Mesothelial cell of epicardium (in vitro differentiated cells): ENCODE measurements around the gene ZNRF3. TPM values are rescaled to one million over a fixed set of nuclear protein-coding genes. Genes with fewer than 3 reads are reported as not detected.
"Not testable (repeated sequence)": the region's sequence is repeated elsewhere in the genome, so short reads cannot be mapped to it uniquely, and the experiment has no call there.

Source experiments
- DNase-seq, 2 experiments: peaks; one replicate each; pipeline ENCODE4 v3.0.0; 2021; ENCODE audit warnings: low spot score in 2 of 2; ENCODE audit not compliant: unreplicated experiment in 2 of 2
- H3K27ac Mint-ChIP-seq: 2 replicates; pipeline ENCODE4 v1.8.0; 2021; ENCODE audit warnings: mixed read lengths
- H3K27me3 Mint-ChIP-seq: 2 replicates; pipeline ENCODE4 v1.8.0; 2021; ENCODE audit warnings: low read depth, mixed read lengths
- H3K36me3 Mint-ChIP-seq: 2 replicates; pipeline ENCODE4 v1.8.0; 2021; ENCODE audit warnings: mixed read lengths
- H3K4me1 Mint-ChIP-seq: 2 replicates; pipeline ENCODE4 v1.8.0; 2021; ENCODE audit warnings: mixed read lengths
- H3K4me3 Mint-ChIP-seq: 2 replicates; pipeline ENCODE4 v1.8.0; 2021; ENCODE audit warnings: mild to moderate bottlenecking, moderate library complexity, mixed read lengths
- H3K9me3 Mint-ChIP-seq: 2 replicates; pipeline ENCODE4 v1.8.0; 2021; ENCODE audit warnings: mixed read lengths
- CTCF ChIP-seq: fragments of 200-600 bp; sonication (generic); IDR thresholded peaks from one replicate; pipeline ENCODE4 v1.5.0; 2021; ENCODE audit warnings: antibody characterized with exemption; ENCODE audit not compliant: unreplicated experiment
- total RNA-seq: library from RNA; stranded (reverse); gene quantifications from 3 replicates; pipeline ENCODE4 v1.2.1, GENCODE V29; 2021

ZNRF3 gene
- total RNA-seq, 1 donor from 2014 or later = 37.3 TPM

- no peak for TF ChIP-seq CTCF
- Mint-ChIP-seq H3K27me3 (no peaks in the 10 kb centered on the region), H3K27ac (no peak overlapping the region), H3K4me1 (no peaks in the 10 kb centered on the region), H3K9me3 (peaks cover 7% of the 10 kb centered on the region), H3K36me3 (peaks cover 9% of the 10 kb centered on the region), H3K4me3 (no peak overlapping the region)
- DNase-seq = no peak
Observed at GRCh38 chr22:28843633-28844032, 39.7 kb upstream of the ZNRF3 start.

- DNase-seq, H3K27ac Mint-ChIP-seq, H3K4me1 Mint-ChIP-seq, H3K4me3 Mint-ChIP-seq, H3K9me3 Mint-ChIP-seq, H3K36me3 Mint-ChIP-seq, H3K27me3 Mint-ChIP-seq: not testable (repeated sequence)
Observed at GRCh38 chr22:28844277-28844676, 39.1 kb upstream of the ZNRF3 start.

- Mint-ChIP-seq H3K27me3 (no peaks in the 10 kb centered on the region), H3K36me3 (peaks cover 13% of the 10 kb centered on the region), H3K4me1 (no peaks in the 10 kb centered on the region), H3K27ac (no peak overlapping the region), H3K9me3 (peaks cover 7% of the 10 kb centered on the region), H3K4me3 (no peak overlapping the region)
- no peak for TF ChIP-seq CTCF
- DNase-seq = no peak
Observed at GRCh38 chr22:28846994-28847393, 36.4 kb upstream of the ZNRF3 start.

GRCh38 chr22:28855355-28856094 is 27.8 kb upstream of the ZNRF3 start:
- H3K27ac Mint-ChIP-seq = no peak overlapping the region
- peak; percentile 97 for TF ChIP-seq CTCF
- H3K4me1 Mint-ChIP-seq = peaks cover 5% of the 10 kb centered on the region

GRCh38 chr22:28856095-28856455 is 27.3 kb upstream of the ZNRF3 start:
- Mint-ChIP-seq H3K27ac (no peak overlapping the region), H3K9me3 (no peaks in the 10 kb centered on the region), H3K36me3 (no peaks in the 10 kb centered on the region), H3K4me3 (no peak overlapping the region), H3K27me3 (no peaks in the 10 kb centered on the region), H3K4me1 (peaks cover 5% of the 10 kb centered on the region)
- TF ChIP-seq CTCF = no peak
- DNase-seq = no peak

More at GRCh38 chr22:28855355-28856094, 27.8 kb upstream of the ZNRF3 start:
- H3K4me3 Mint-ChIP-seq = no peak overlapping the region
- H3K9me3 Mint-ChIP-seq = no peaks in the 10 kb centered on the region
- no peaks in the 10 kb centered on the region for H3K36me3 Mint-ChIP-seq
- no peaks in the 10 kb centered on the region for H3K27me3 Mint-ChIP-seq
- peak in 1 of 2 experiments; percentile 60 for DNase-seq

- Mint-ChIP-seq H3K36me3 (no peaks in the 10 kb centered on the region), H3K27ac (no peak overlapping the region), H3K9me3 (no peaks in the 10 kb centered on the region), H3K4me1 (peaks cover 5% of the 10 kb centered on the region), H3K4me3 (no peak overlapping the region), H3K27me3 (no peaks in the 10 kb centered on the region)
- DNase-seq = no peak
- no peak for TF ChIP-seq CTCF
Observed at GRCh38 chr22:28857288-28857687, 26.1 kb upstream of the ZNRF3 start.
